ENCODE results near the gene ABHD16B.

GRCh38 chr20:63823691-63824311 is 37.5 kb upstream of the ABHD16B start:
- TF ChIP-seq CTCF (IDR thresholded peaks at IDR 0.05 in 4 of 5, conservative IDR thresholded peaks at IDR 0.05 in 1 of 5): no peak
- TF ChIP-seq POLR2A (IDR thresholded peaks at IDR 0.05): no peak
